Measurements from ENCODE around the gene SNRNP25. TPM values are rescaled to one million over a fixed set of nuclear protein-coding genes. Genes with fewer than 3 reads are reported as not detected.

SNRNP25 gene
- total and polyA plus RNA-seq, 9 of the 15 experiments (the other 6 are each of a cell fraction or from before 2014, with no cell fraction given) = 59.0 to 176 (median 108) TPM

DNA sequence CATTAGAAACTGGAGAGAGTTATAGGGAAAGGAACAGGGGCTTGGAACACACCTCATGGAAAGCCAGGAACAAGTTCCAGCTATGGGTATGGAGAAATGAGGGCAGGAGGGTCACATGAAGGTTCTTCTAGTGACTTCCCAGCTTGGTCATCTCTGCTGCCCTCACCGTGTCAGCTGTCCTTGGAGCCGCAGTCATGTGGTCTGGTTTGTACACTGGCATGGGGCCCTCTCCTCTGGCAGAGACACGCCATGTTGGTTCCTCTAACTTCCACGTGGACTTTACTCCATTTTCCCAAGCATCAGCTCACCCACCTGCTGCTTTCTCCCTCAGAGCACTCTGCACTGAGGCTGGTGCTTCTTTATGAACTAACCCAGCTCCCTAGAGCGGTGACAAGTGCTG, 50.7 kb downstream of the SNRNP25 start:
- Histone ChIP-seq H4K20me1 (replicated peaks; ENCODE audit: control insufficient read depth, insufficient read depth, low read length) (no peaks in the 10 kb centered on the region), H3K9me1 (ENCODE audit: control insufficient read depth, insufficient read depth, low read length) (no peaks in the 10 kb centered on the region), H3K9ac (ENCODE audit: insufficient read depth in 1 of 2, low read depth in 2 of 2, low read length in 2 of 2) (peak overlapping the region; percentile 55 to 81; a peak in 3 of 4 replicates), H3K9me3 (replicated peaks; ENCODE audit: control insufficient read depth, insufficient read depth, low read depth, low read length) (no peaks in the 10 kb centered on the region), H3K4me2 (ENCODE audit: insufficient read depth, low read length) (peak overlapping the region; percentile 69), H3K27ac (ENCODE audit: extremely low read depth, low read depth, low read length) (peak overlapping the region; percentile 71), H3K27me3 (ENCODE audit: control insufficient read depth in 2 of 2, insufficient read depth in 2 of 2, low read length in 2 of 2) (no peaks in the 10 kb centered on the region), H2AFZ (ENCODE audit: low read depth, low read length) (no peak overlapping the region), H3K4me3 (no peak overlapping the region), H3K4me1 (replicated peaks in 1 of 2; ENCODE audit: control insufficient read depth in 2 of 2, insufficient read depth in 2 of 2, low read length in 2 of 2) (peaks cover 29 to 59% of the 10 kb centered on the region in 2 experiments; a peak in 4 of 5 replicates), H3K79me2 (ENCODE audit: control insufficient read depth, insufficient read depth, low read length) (peaks cover 7% of the 10 kb centered on the region; the same call in 1 of the 3 replicates), H3K36me3 (ENCODE audit: control insufficient read depth, insufficient read depth, low read length) (peaks cover 44% of the 10 kb centered on the region; the same call in 2 of the 3 replicates)
- in situ Hi-C loops (cut with MboI) (no loop called here), intact Hi-C loops (cut with micrococcal nuclease) (no loop called here)
- ChIA-PET POLR2A (interaction anchor here (0.9 to 1.4 kb wide), 2 partner anchors 8 to 29 kb away, joined by 3 to 4 read pairs; no protein-coding TSS in a partner anchor), CTCF (ENCODE audit: low intra/inter-chr PET ratio) (interaction anchor here (0.9 kb wide), 1 partner anchor 77 kb away, joined by 5 read pairs; no protein-coding TSS in a partner anchor)
- no TSS peak for BruUV-seq (replicated peaks)
- FAIRE-seq (no peak), DNase-seq (ENCODE audit: extremely low read depth in 1 of 4, low spot score in 3 of 4) (no peak), ATAC-seq (no peak)
- 69% methylated on average over 5 of the region's 5 CpGs for WGBS (ENCODE audit: insufficient coverage, low coverage, missing lambda C conversion rate)
- no peak for TF ChIP-seq ZNF75A (CRISPR knock-in tag; IDR thresholded peaks at IDR 0.05)
- TF ChIP-seq KDM4B (IDR thresholded peaks at IDR 0.05; ENCODE audit: borderline replicate concordance in 2 of 2, low read depth in 1 of 2) = no peak
- TF ChIP-seq, protein P1, sequence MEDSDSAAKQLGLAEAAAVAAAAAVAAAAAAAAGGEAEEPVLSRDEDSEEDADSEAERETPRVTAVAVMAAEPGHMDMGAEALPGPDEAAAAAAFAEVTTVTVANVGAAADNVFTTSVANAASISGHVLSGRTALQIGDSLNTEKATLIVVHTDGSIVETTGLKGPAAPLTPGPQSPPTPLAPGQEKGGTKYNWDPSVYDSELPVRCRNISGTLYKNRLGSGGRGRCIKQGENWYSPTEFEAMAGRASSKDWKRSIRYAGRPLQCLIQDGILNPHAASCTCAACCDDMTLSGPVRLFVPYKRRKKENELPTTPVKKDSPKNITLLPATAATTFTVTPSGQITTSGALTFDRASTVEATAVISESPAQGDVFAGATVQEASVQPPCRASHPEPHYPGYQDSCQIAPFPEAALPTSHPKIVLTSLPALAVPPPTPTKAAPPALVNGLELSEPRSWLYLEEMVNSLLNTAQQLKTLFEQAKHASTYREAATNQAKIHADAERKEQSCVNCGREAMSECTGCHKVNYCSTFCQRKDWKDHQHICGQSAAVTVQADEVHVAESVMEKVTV (CRISPR knock-in tag; IDR thresholded peaks at IDR 0.05) = no peak
- TF ChIP-seq, protein P2, sequence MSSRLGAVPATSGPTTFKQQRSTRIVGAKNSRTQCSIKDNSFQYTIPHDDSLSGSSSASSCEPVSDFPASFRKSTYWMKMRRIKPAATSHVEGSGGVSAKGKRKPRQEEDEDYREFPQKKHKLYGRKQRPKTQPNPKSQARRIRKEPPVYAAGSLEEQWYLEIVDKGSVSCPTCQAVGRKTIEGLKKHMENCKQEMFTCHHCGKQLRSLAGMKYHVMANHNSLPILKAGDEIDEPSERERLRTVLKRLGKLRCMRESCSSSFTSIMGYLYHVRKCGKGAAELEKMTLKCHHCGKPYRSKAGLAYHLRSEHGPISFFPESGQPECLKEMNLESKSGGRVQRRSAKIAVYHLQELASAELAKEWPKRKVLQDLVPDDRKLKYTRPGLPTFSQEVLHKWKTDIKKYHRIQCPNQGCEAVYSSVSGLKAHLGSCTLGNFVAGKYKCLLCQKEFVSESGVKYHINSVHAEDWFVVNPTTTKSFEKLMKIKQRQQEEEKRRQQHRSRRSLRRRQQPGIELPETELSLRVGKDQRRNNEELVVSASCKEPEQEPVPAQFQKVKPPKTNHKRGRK (tag; IDR thresholded peaks at IDR 0.05) = no peak
- no peak for TF ChIP-seq ZNF695 (CRISPR knock-in tag; IDR thresholded peaks at IDR 0.05)
- no peak for TF ChIP-seq SMAD1 (IDR thresholded peaks at IDR 0.05; ENCODE audit: low read depth, low read length, partially characterized antibody)
- TF ChIP-seq ATF1 (CRISPR knock-in tag; IDR thresholded peaks at IDR 0.05) = no peak
- no peak for TF ChIP-seq ATF1 (tag; IDR thresholded peaks at IDR 0.05)
- no peak for TF ChIP-seq LEF1 (IDR thresholded peaks at IDR 0.05)
- TF ChIP-seq SLC30A9 (CRISPR knock-in tag; IDR thresholded peaks at IDR 0.05) = no peak
- no peak for TF ChIP-seq ZNF197 (CRISPR knock-in tag; IDR thresholded peaks at IDR 0.05; ENCODE audit: low read depth)
- no peak for TF ChIP-seq SAFB2 (IDR thresholded peaks at IDR 0.05; ENCODE audit: borderline replicate concordance, low read depth, low read length, severe bottlenecking)
- TF ChIP-seq, protein P3, sequence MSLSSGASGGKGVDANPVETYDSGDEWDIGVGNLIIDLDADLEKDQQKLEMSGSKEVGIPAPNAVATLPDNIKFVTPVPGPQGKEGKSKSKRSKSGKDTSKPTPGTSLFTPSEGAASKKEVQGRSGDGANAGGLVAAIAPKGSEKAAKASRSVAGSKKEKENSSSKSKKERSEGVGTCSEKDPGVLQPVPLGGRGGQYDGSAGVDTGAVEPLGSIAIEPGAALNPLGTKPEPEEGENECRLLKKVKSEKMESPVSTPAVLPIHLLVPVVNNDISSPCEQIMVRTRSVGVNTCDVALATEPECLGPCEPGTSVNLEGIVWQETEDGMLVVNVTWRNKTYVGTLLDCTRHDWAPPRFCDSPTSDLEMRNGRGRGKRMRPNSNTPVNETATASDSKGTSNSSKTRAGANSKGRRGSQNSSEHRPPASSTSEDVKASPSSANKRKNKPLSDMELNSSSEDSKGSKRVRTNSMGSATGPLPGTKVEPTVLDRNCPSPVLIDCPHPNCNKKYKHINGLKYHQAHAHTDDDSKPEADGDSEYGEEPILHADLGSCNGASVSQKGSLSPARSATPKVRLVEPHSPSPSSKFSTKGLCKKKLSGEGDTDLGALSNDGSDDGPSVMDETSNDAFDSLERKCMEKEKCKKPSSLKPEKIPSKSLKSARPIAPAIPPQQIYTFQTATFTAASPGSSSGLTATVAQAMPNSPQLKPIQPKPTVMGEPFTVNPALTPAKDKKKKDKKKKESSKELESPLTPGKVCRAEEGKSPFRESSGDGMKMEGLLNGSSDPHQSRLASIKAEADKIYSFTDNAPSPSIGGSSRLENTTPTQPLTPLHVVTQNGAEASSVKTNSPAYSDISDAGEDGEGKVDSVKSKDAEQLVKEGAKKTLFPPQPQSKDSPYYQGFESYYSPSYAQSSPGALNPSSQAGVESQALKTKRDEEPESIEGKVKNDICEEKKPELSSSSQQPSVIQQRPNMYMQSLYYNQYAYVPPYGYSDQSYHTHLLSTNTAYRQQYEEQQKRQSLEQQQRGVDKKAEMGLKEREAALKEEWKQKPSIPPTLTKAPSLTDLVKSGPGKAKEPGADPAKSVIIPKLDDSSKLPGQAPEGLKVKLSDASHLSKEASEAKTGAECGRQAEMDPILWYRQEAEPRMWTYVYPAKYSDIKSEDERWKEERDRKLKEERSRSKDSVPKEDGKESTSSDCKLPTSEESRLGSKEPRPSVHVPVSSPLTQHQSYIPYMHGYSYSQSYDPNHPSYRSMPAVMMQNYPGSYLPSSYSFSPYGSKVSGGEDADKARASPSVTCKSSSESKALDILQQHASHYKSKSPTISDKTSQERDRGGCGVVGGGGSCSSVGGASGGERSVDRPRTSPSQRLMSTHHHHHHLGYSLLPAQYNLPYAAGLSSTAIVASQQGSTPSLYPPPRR (CRISPR knock-in tag; IDR thresholded peaks at IDR 0.05; ENCODE audit: borderline replicate concordance) = no peak
- TF ChIP-seq ZNF77 (CRISPR knock-in tag; IDR thresholded peaks at IDR 0.05) = no peak
- no peak for TF ChIP-seq ZC3H8 (IDR thresholded peaks at IDR 0.05)
- no peak for TF ChIP-seq ZFX (CRISPR knock-in tag; IDR thresholded peaks at IDR 0.05)
- TF ChIP-seq E2F3 (CRISPR knock-in tag; IDR thresholded peaks at IDR 0.05) = no peak
